Measurements from ENCODE around the gene DNAH7. TPM values are rescaled to one million over a fixed set of nuclear protein-coding genes. Genes with fewer than 3 reads are reported as not detected.

DNAH7 gene
- total and polyA plus RNA-seq, 2 of the 13 experiments (the other 11 are each of a cell fraction or from before 2014, with no cell fraction given) = 0.09 TPM; not detected in 1

DNA sequence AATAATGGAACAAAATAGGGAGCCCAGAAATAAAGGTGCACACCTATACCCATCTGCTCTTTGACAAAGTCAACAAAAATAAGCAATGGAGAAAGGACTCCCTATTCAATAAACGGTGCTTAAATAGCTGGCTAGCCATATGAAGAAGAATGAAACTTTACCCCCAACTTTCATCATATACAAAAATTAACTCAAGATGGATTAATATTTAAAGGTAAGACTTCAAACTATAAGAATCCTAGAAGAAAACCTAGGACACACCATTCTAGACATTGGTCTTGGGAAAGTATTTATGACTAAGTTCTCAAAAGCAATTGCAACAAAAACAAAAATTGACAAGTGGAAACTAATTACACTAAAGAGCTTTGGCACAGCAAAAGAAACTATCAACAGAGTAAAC is 139.1 kb downstream of the DNAH7 start:
- no TSS peak for BruUV-seq (replicated peaks)
- WGBS (ENCODE audit: low lambda C conversion rate) = 0% methylated on average over 1 of the region's 1 CpG
- TF ChIP-seq ZSCAN30 (CRISPR knock-in tag; IDR thresholded peaks at IDR 0.05) = no peak
- no peak for TF ChIP-seq PAF1 (CRISPR knock-in tag; IDR thresholded peaks at IDR 0.05)
- TF ChIP-seq THYN1 (CRISPR knock-in tag; IDR thresholded peaks at IDR 0.05; ENCODE audit: borderline replicate concordance, low read depth) = no peak
- TF ChIP-seq NR1H2 (CRISPR knock-in tag; IDR thresholded peaks at IDR 0.05; ENCODE audit: borderline replicate concordance, low read depth) = no peak
- no peak for TF ChIP-seq ZBTB7B (CRISPR knock-in tag; IDR thresholded peaks at IDR 0.05)
- TF ChIP-seq FOXJ3 (CRISPR knock-in tag; IDR thresholded peaks at IDR 0.05; ENCODE audit: borderline replicate concordance) = no peak
- TF ChIP-seq PCBP2 (optimal IDR thresholded peaks at IDR 0.05; ENCODE audit: low read depth, low read length, poor library complexity, severe bottlenecking) = no peak
- TF ChIP-seq, protein P1, sequence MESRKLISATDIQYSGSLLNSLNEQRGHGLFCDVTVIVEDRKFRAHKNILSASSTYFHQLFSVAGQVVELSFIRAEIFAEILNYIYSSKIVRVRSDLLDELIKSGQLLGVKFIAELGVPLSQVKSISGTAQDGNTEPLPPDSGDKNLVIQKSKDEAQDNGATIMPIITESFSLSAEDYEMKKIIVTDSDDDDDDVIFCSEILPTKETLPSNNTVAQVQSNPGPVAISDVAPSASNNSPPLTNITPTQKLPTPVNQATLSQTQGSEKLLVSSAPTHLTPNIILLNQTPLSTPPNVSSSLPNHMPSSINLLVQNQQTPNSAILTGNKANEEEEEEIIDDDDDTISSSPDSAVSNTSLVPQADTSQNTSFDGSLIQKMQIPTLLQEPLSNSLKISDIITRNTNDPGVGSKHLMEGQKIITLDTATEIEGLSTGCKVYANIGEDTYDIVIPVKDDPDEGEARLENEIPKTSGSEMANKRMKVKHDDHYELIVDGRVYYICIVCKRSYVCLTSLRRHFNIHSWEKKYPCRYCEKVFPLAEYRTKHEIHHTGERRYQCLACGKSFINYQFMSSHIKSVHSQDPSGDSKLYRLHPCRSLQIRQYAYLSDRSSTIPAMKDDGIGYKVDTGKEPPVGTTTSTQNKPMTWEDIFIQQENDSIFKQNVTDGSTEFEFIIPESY (CRISPR knock-in tag; IDR thresholded peaks at IDR 0.05) = no peak
- TF ChIP-seq DDIT3 (CRISPR knock-in tag; IDR thresholded peaks at IDR 0.05) = no peak
- TF ChIP-seq MYPOP (CRISPR knock-in tag; IDR thresholded peaks at IDR 0.05) = no peak
- no peak for TF ChIP-seq ZNF614 (CRISPR knock-in tag; IDR thresholded peaks at IDR 0.05; ENCODE audit: borderline replicate concordance)
- TF ChIP-seq BRF2 (CRISPR knock-in tag; IDR thresholded peaks at IDR 0.05) = no peak
- no peak overlapping the region for H3K9ac ChIP-seq (ENCODE audit: insufficient read depth, low read depth, low read length)
- H4K20me1 ChIP-seq (ENCODE audit: insufficient read depth, low read length) = no peaks in the 10 kb centered on the region
- in situ Hi-C loops (cut with HindIII; ENCODE audit: extremely low pct_ligation_motif_present, low pct_unique_long_range_greater_than_20kb) (no loop called here), intact Hi-C loops (cut with micrococcal nuclease; ENCODE audit: unreplicated experiment) (no loop called here)
- DNase-seq (ENCODE audit: low spot score) (no peak), ATAC-seq (no peak), FAIRE-seq (no peak)
- CTCF ChIA-PET (ENCODE audit: low intra/inter-chr PET ratio, low total read pairs) = no interaction called here
- H3K9me3 ChIP-seq (ENCODE audit: low read length) = no peaks in the 10 kb centered on the region
- no peaks in the 10 kb centered on the region for H3K79me2 ChIP-seq (ENCODE audit: insufficient read depth, low read length)
- no peak overlapping the region for H2AFZ ChIP-seq (ENCODE audit: low read length)
- H3K4me3 ChIP-seq (replicated peaks in 1 of 3; ENCODE audit: insufficient read depth in 1 of 3, low read depth in 2 of 3, low read length in 3 of 3) = no peak overlapping the region
- H3K4me1 ChIP-seq (ENCODE audit: insufficient read depth, low read length) = no peaks in the 10 kb centered on the region
- no peaks in the 10 kb centered on the region for H3K27me3 ChIP-seq (ENCODE audit: control insufficient read depth in 1 of 2, insufficient read depth in 2 of 2, low read length in 2 of 2)
- H3K36me3 ChIP-seq (replicated peaks in 1 of 2; ENCODE audit: control insufficient read depth in 1 of 2, insufficient read depth in 2 of 2, low read length in 2 of 2) = no peaks in the 10 kb centered on the region
- no peak overlapping the region for H3K4me2 ChIP-seq (ENCODE audit: low read depth, low read length)
- H3K27ac ChIP-seq (ENCODE audit: extremely low read length, insufficient read depth, low read length) = no peak overlapping the region
- POLR2A ChIA-PET = no interaction called here

All from HepG2 (cell line).